Ishikawa (cell line): ENCODE measurements around the gene SOWAHB.

Experiments used
- CEBPB ChIP-seq: IDR thresholded peaks from 2 replicates; pipeline ENCODE4 v1.6.1; 2012
- CREB1 ChIP-seq: IDR thresholded peaks from 2 replicates; pipeline ENCODE4 v1.6.1; 2012; ENCODE audit warnings: low read depth
- EGR1 ChIP-seq: IDR thresholded peaks from 2 replicates; pipeline ENCODE4 v1.6.1; 2012
- EP300 ChIP-seq: IDR thresholded peaks from 2 replicates; pipeline ENCODE4 v1.6.1; 2012; ENCODE audit warnings: borderline replicate concordance
- FOXM1 ChIP-seq: IDR thresholded peaks from 2 replicates; pipeline ENCODE4 v1.6.1; 2012; ENCODE audit warnings: low read depth, borderline replicate concordance
- RAD21 ChIP-seq: IDR thresholded peaks from 2 replicates; pipeline ENCODE4 v1.6.1; 2012; ENCODE audit warnings: low read depth
- REST ChIP-seq: IDR thresholded peaks from 2 replicates; pipeline ENCODE4 v1.6.1; 2012; ENCODE audit warnings: low read depth, mild to moderate bottlenecking
- TAF1 ChIP-seq: IDR thresholded peaks from 2 replicates; pipeline ENCODE4 v1.6.1; 2012; ENCODE audit warnings: low read depth, mild to moderate bottlenecking
- TEAD4 ChIP-seq: IDR thresholded peaks from 2 replicates; pipeline ENCODE4 v1.6.1; 2012
- USF1 ChIP-seq: IDR thresholded peaks from 2 replicates; pipeline ENCODE4 v1.6.1; 2012
- YY1 ChIP-seq: IDR thresholded peaks from 2 replicates; pipeline ENCODE4 v1.6.1; 2012; ENCODE audit warnings: low read depth
- TF ChIP-seq, protein P1 (sequence below): IDR thresholded peaks from 2 replicates; pipeline ENCODE4 v1.6.1; 2012

DNA sequence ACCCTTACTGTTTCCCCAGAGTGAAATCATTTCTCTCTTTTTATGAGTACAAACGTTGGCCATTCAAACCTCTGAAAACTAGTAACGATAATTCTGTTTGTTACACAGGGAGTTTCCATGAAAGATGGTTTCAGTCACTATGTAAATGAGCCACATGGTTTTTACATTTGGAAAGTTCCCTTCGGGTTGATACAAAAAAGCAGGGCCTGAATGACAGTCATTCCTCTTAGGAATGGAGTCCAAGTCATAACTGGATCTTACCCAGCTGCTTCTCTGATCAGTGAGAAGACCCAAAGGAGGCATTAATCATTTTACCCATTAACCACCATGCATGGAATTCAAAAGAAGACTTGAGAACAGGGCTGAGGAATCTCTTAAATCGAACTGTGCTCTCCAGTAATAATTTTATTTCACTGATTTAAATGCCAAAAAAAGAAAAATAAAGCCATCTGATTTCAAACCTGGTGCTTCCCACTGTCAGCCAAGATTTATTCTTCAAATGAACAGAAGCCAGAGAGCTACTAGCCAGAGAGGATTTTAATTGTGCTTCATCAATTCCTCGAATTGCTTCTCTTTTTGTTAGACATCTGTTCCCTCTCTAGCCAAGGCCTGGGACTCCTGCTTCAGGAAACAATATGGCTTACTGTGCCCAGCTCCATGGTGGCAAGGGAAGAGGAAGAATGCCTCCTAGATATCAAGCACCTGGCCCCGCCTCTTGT is 3.2 kb downstream of the SOWAHB start:
- TF ChIP-seq TAF1 (no peak), EP300 (no peak), FOXM1 (no peak), RAD21 (no peak), CEBPB (no peak), USF1 (no peak), EGR1 (no peak), CREB1 (no peak), YY1 (no peak), REST (no peak), TEAD4 (no peak)
- TF ChIP-seq, protein P1, sequence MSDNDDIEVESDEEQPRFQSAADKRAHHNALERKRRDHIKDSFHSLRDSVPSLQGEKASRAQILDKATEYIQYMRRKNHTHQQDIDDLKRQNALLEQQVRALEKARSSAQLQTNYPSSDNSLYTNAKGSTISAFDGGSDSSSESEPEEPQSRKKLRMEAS = no peak
